Mesenchymal stem cell (in vitro differentiated cells and primary cell): ENCODE measurements around the gene GMNN.
"Not testable (repeated sequence)": the region's sequence is repeated elsewhere in the genome, so short reads cannot be mapped to it uniquely, and the experiment has no call there.

ENCODE experiments used
- DNase-seq: peaks from one replicate; pipeline ENCODE4 v3.0.0-alpha.2; 2013
- H2AFZ ChIP-seq: one replicate; pipeline ENCODE4 v1.6.1; 2013; ENCODE audit warnings: low read depth, mild to moderate bottlenecking, control low read depth, inconsistent platforms, low read length, moderate library complexity
- H2AK5ac ChIP-seq: 2 replicates; pipeline ENCODE4 v1.6.1; 2013; ENCODE audit warnings: low read length, moderate library complexity, mild to moderate bottlenecking, inconsistent platforms; ENCODE audit not compliant: severe bottlenecking
- H2BK120ac ChIP-seq: one replicate; pipeline ENCODE4 v1.6.1; 2013; ENCODE audit warnings: low read depth, mild to moderate bottlenecking, inconsistent platforms, low read length, moderate library complexity
- H2BK12ac ChIP-seq, 2 experiments: one replicate each; pipeline ENCODE4 v1.6.1; 2013; ENCODE audit warnings: inconsistent platforms in 2 of 2, low read length in 2 of 2, mild to moderate bottlenecking in 2 of 2, moderate library complexity in 2 of 2, control low read depth in 1 of 2
- H2BK15ac ChIP-seq: one replicate; pipeline ENCODE4 v1.6.1; 2013; ENCODE audit warnings: mild to moderate bottlenecking, low read depth, inconsistent platforms; ENCODE audit not compliant: poor library complexity, severe bottlenecking
- H2BK5ac ChIP-seq: 2 replicates; pipeline ENCODE4 v1.6.1; 2013; ENCODE audit warnings: low read depth, mild to moderate bottlenecking, low read length, control low read depth, inconsistent platforms; ENCODE audit not compliant: poor library complexity, severe bottlenecking
- H3K14ac ChIP-seq, 2 experiments: one replicate each; pipeline ENCODE4 v1.6.1; 2013; ENCODE audit warnings: inconsistent platforms in 2 of 2, low read length in 2 of 2, control low read depth in 1 of 2, mild to moderate bottlenecking in 1 of 2, moderate library complexity in 1 of 2
- H3K18ac ChIP-seq, 2 experiments: one replicate each; pipeline ENCODE4 v1.6.1; 2013; ENCODE audit warnings: inconsistent platforms in 2 of 2, low read length in 2 of 2, control low read depth in 1 of 2, low read depth in 1 of 2, mild to moderate bottlenecking in 1 of 2
- H3K23ac ChIP-seq, 2 experiments: one replicate each; pipeline ENCODE4 v1.6.1; 2013; ENCODE audit warnings: inconsistent platforms in 2 of 2, low read length in 2 of 2, mild to moderate bottlenecking in 2 of 2, moderate library complexity in 2 of 2, control low read depth in 1 of 2
- H3K27ac ChIP-seq: 2 replicates; pipeline ENCODE4 v1.5.1; 2013; ENCODE audit warnings: mild to moderate bottlenecking, moderate library complexity, low read length, control low read depth, inconsistent platforms; ENCODE audit not compliant: poor library complexity, severe bottlenecking
- H3K27me3 ChIP-seq, 2 experiments: 2 replicates each; pipeline versions ENCODE4 v1.6.1 to v1.7.0; 2013; ENCODE audit warnings: low read length in 2 of 2, mild to moderate bottlenecking in 2 of 2, moderate library complexity in 2 of 2, control low read depth in 1 of 2, inconsistent platforms in 1 of 2; ENCODE audit not compliant: control insufficient read depth in 1 of 2, insufficient read depth in 1 of 2
- H3K36me3 ChIP-seq, 2 experiments: 2 replicates each; pipeline versions ENCODE4 v1.6.1 to v1.7.0; 2013; ENCODE audit warnings: low read length in 2 of 2, control low read depth in 1 of 2, inconsistent platforms in 1 of 2, low read depth in 1 of 2, mild to moderate bottlenecking in 1 of 2; ENCODE audit not compliant: insufficient read depth in 2 of 2, control insufficient read depth in 1 of 2
- H3K4ac ChIP-seq, 2 experiments: one replicate each; pipeline ENCODE4 v1.6.1; 2013; ENCODE audit warnings: inconsistent platforms in 2 of 2, low read length in 2 of 2, mild to moderate bottlenecking in 2 of 2, moderate library complexity in 2 of 2, control low read depth in 1 of 2, low read depth in 1 of 2
- H3K4me1 ChIP-seq: 2 replicates; pipeline ENCODE4 v1.6.1; 2013; ENCODE audit warnings: low read depth, low read length, control low read depth; ENCODE audit not compliant: control insufficient read depth, insufficient read depth
- H3K4me2 ChIP-seq: 2 replicates; pipeline ENCODE4 v1.6.1; 2013; ENCODE audit warnings: low read length, mild to moderate bottlenecking, inconsistent platforms; ENCODE audit not compliant: poor library complexity, severe bottlenecking
- H3K4me3 ChIP-seq, 2 experiments: 2 replicates each; pipeline versions ENCODE4 v1.5.1 to v1.7.0; 2013; ENCODE audit warnings: low read length in 2 of 2, mild to moderate bottlenecking in 2 of 2, control low read depth in 1 of 2, low read depth in 1 of 2; ENCODE audit not compliant: insufficient read depth in 1 of 2
- H3K79me1 ChIP-seq: replicated peaks from 2 replicates; pipeline ENCODE4 v1.6.1; 2013; ENCODE audit warnings: mild to moderate bottlenecking, control low read depth, low read length, inconsistent platforms; ENCODE audit not compliant: poor library complexity, severe bottlenecking
- H3K9ac ChIP-seq: 2 replicates; pipeline ENCODE4 v1.7.0; 2013; ENCODE audit warnings: mild to moderate bottlenecking, low read length, moderate library complexity
- H3K9me3 ChIP-seq: 2 replicates; pipeline ENCODE4 v1.7.0; 2013; ENCODE audit warnings: mild to moderate bottlenecking, low read length; ENCODE audit not compliant: control insufficient read depth
- H4K8ac ChIP-seq: one replicate; pipeline ENCODE4 v1.6.1; 2013; ENCODE audit warnings: inconsistent platforms, mild to moderate bottlenecking, low read length, moderate library complexity
- H4K91ac ChIP-seq: one replicate; pipeline ENCODE4 v1.6.1; 2013; ENCODE audit warnings: mild to moderate bottlenecking, low read length, inconsistent platforms
- WGBS: methylation state at CpG from one replicate; pipeline ENCODE4 v1.1.7; 2013; ENCODE audit warnings: mixed read lengths; 5-methylcytosine and 5-hydroxymethylcytosine counted together

GMNN gene

GRCh38 chr6:24750878-24751277, 23.9 kb upstream of the GMNN start:
- not testable (repeated sequence) for H3K4me1 ChIP-seq, H2BK120ac ChIP-seq
- WGBS: 80% methylated on average over 3 of the region's 3 CpGs

GRCh38 chr6:24752503-24752902, 22.2 kb upstream of the GMNN start:
- H2BK5ac ChIP-seq: no peak overlapping the region
- H3K27ac ChIP-seq: no peak overlapping the region
- H3K4me3 ChIP-seq: no peak overlapping the region
- H2AK5ac ChIP-seq: no peak overlapping the region
- no peak overlapping the region for H3K18ac ChIP-seq
- no peaks in the 10 kb centered on the region for H3K9me3 ChIP-seq
- no peaks in the 10 kb centered on the region for H3K36me3 ChIP-seq
- 94% methylated on average over 2 of the region's 2 CpGs for WGBS
- no peak overlapping the region for H2BK12ac ChIP-seq
- no peak for DNase-seq
- no peak overlapping the region for H2BK15ac ChIP-seq
- no peak overlapping the region for H3K9ac ChIP-seq
- no peak overlapping the region for H3K23ac ChIP-seq
- no peak overlapping the region for H4K91ac ChIP-seq
- H4K8ac ChIP-seq: no peak overlapping the region
- H2AFZ ChIP-seq: no peak overlapping the region
- H3K4me2 ChIP-seq: no peak overlapping the region
- no peaks in the 10 kb centered on the region for H3K79me1 ChIP-seq
- H3K14ac ChIP-seq: no peak overlapping the region
- H2BK120ac ChIP-seq: no peak overlapping the region
- H3K4me1 ChIP-seq: no peaks in the 10 kb centered on the region
- no peaks in the 10 kb centered on the region for H3K27me3 ChIP-seq
- H3K4ac ChIP-seq: no peak overlapping the region

More at GRCh38 chr6:24750878-24751277, 23.9 kb upstream of the GMNN start:
- not testable (repeated sequence) for H3K27ac ChIP-seq, DNase-seq, H2BK5ac ChIP-seq, H2AK5ac ChIP-seq, H3K36me3 ChIP-seq, H3K27me3 ChIP-seq, H3K9me3 ChIP-seq, H3K4ac ChIP-seq, H3K23ac ChIP-seq, H3K4me3 ChIP-seq, H4K91ac ChIP-seq, H3K18ac ChIP-seq, H2BK12ac ChIP-seq, H3K79me1 ChIP-seq, H2AFZ ChIP-seq, H3K9ac ChIP-seq, H2BK15ac ChIP-seq, H4K8ac ChIP-seq, H3K4me2 ChIP-seq, H3K14ac ChIP-seq

GRCh38 chr6:24752917-24753492, 21.7 kb upstream of the GMNN start:
- H3K4me3 ChIP-seq: no peak overlapping the region

GRCh38 chr6:24753545-24753944, 21.2 kb upstream of the GMNN start:
- no peak overlapping the region for H3K23ac ChIP-seq
- WGBS: 77% methylated on average over 2 of the region's 2 CpGs
- no peaks in the 10 kb centered on the region for H3K4me1 ChIP-seq
- no peaks in the 10 kb centered on the region for H3K27me3 ChIP-seq
- no peak overlapping the region for H3K4me2 ChIP-seq
- H3K4me3 ChIP-seq: no peak overlapping the region
- H2BK120ac ChIP-seq: no peak overlapping the region
- H3K18ac ChIP-seq: no peak overlapping the region
- no peak overlapping the region for H2BK5ac ChIP-seq
- H2BK12ac ChIP-seq: no peak overlapping the region
- no peak overlapping the region for H2BK15ac ChIP-seq
- H3K14ac ChIP-seq: no peak overlapping the region
- no peak overlapping the region for H3K27ac ChIP-seq
- no peak overlapping the region for H2AK5ac ChIP-seq
- no peaks in the 10 kb centered on the region for H3K36me3 ChIP-seq
- DNase-seq: no peak
- H4K8ac ChIP-seq: no peak overlapping the region
- no peaks in the 10 kb centered on the region for H3K9me3 ChIP-seq
- no peak overlapping the region for H3K4ac ChIP-seq
- no peaks in the 10 kb centered on the region for H3K79me1 ChIP-seq
- no peak overlapping the region for H4K91ac ChIP-seq
- no peak overlapping the region for H3K9ac ChIP-seq
- H2AFZ ChIP-seq: no peak overlapping the region

More at GRCh38 chr6:24752917-24753492, 21.7 kb upstream of the GMNN start:
- Histone ChIP-seq H3K9me3 (no peaks in the 10 kb centered on the region), H3K4me1 (no peaks in the 10 kb centered on the region), H3K4ac (no peak overlapping the region), H3K79me1 (no peaks in the 10 kb centered on the region), H3K4me2 (no peak overlapping the region), H2AFZ (no peak overlapping the region), H3K9ac (no peak overlapping the region), H2BK12ac (no peak overlapping the region), H3K27ac (no peak overlapping the region), H2BK120ac (no peak overlapping the region), H3K18ac (no peak overlapping the region), H3K36me3 (no peaks in the 10 kb centered on the region), H4K8ac (no peak overlapping the region), H4K91ac (no peak overlapping the region), H3K23ac (peak overlapping the region in 1 of 2 experiments; percentile 71), H2AK5ac (no peak overlapping the region), H3K14ac (no peak overlapping the region), H3K27me3 (no peaks in the 10 kb centered on the region), H2BK15ac (no peak overlapping the region), H2BK5ac (no peak overlapping the region)
- 100% methylated on average over 1 of the region's 1 CpG for WGBS
- no peak for DNase-seq
